Esophagus muscularis mucosa (tissue), 4 donors: ENCODE data around the gene UBE2F.

Experiments
- CTCF ChIP-seq, 3 experiments: fragments of 200-600 bp in 2 of 3; fragments of 450-650 bp in 1 of 3; sonication (generic) in 2 of 3; IDR thresholded peaks; one replicate each; pipeline ENCODE4 v1.5.1; 2017 to 2019; ENCODE audit warnings: antibody characterized with exemption in 3 of 3, mild to moderate bottlenecking in 2 of 3, moderate library complexity in 1 of 3
- EP300 ChIP-seq: sonication (generic); formaldehyde crosslinking; IDR thresholded peaks from one replicate; pipeline ENCODE4 v1.6.1; 2017; ENCODE audit warnings: antibody characterized with exemption
- POLR2A ChIP-seq: fragments of 450-650 bp; IDR thresholded peaks from one replicate; pipeline ENCODE4 v1.6.1; 2017; ENCODE audit warnings: antibody characterized with exemption, moderate library complexity, mild to moderate bottlenecking, low read depth

- TF ChIP-seq POLR2A (no peak), CTCF (IDR thresholded peaks at IDR 0.05) (no peak), EP300 (no peak)
These were observed 61.0 kb downstream of the UBE2F start for GRCh38 chr2:238027591-238028415.
